HG02973 (cell line): ENCODE data around the gene TBC1D10B.
"Not testable (repeated sequence)": the region's sequence is repeated elsewhere in the genome, so short reads cannot be mapped to it uniquely, and the experiment has no call there.

Source experiments
- ATAC-seq: cut with Tn5 transposase; IDR thresholded peaks from one replicate; pipeline ENCODE4 v1.9.1; 2021; ENCODE audit warnings: moderate library complexity; ENCODE audit not compliant: unreplicated experiment

TBC1D10B gene

GRCh38 chr16:30356401-30357084, 13.8 kb downstream of the TBC1D10B start:
- ATAC-seq: no peak

- no peak for ATAC-seq
These were observed 14.4 kb downstream of the TBC1D10B start for GRCh38 chr16:30355954-30356308.

DNA sequence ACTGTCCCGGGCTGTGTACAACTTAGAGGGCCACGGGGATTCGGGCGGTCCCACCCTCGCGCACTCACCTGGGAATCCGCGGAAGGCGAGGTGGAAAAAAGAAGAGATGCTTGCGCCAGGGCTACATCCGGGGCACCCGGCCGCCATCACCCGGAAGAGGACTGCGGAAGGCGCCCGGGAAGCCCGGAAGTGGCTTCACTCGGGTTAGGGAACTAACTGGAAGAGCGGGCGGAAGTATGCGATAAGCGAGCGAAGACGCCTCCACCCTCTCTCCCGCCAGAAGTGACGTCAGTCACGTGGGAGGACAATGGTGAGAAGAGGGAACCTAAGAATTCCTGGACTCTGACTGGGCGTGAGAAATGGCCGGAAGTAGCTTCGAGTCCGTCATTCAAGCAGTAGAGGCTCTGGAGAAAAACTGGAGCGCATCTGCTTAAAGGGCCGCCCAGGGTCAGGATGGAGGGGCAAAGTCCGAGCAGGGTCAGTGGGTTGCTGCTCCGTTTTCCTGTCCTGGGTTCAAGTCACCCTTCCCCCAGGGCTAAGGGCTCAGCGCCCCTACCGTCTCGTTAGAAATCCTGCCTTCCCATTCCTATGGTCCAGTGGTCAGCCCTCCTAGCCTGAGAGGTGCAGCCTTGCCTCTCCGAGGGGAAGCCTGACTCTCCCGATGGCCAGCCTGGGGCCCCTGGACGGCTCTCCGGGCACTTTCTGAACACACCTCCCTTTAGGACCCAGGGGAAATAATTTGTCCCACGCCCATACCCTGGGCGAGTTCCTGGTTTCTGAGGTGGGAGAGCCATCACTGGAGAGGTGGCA, 14.9 kb downstream of the TBC1D10B start, which contains the start of gene CD2BP2:
TSS of gene CD2BP2 (minus strand) at position 165 of the 810 bp plus-strand sequence. CDS start 627 bp downstream, outside the sequence.
- peak; percentile 46 for ATAC-seq

- peak; percentile 7 for ATAC-seq
These were observed 15.7 kb downstream of the TBC1D10B start for GRCh38 chr16:30354423-30355143.

- no peak for ATAC-seq
These were observed 16.7 kb downstream of the TBC1D10B start for GRCh38 chr16:30353438-30354129.

DNA sequence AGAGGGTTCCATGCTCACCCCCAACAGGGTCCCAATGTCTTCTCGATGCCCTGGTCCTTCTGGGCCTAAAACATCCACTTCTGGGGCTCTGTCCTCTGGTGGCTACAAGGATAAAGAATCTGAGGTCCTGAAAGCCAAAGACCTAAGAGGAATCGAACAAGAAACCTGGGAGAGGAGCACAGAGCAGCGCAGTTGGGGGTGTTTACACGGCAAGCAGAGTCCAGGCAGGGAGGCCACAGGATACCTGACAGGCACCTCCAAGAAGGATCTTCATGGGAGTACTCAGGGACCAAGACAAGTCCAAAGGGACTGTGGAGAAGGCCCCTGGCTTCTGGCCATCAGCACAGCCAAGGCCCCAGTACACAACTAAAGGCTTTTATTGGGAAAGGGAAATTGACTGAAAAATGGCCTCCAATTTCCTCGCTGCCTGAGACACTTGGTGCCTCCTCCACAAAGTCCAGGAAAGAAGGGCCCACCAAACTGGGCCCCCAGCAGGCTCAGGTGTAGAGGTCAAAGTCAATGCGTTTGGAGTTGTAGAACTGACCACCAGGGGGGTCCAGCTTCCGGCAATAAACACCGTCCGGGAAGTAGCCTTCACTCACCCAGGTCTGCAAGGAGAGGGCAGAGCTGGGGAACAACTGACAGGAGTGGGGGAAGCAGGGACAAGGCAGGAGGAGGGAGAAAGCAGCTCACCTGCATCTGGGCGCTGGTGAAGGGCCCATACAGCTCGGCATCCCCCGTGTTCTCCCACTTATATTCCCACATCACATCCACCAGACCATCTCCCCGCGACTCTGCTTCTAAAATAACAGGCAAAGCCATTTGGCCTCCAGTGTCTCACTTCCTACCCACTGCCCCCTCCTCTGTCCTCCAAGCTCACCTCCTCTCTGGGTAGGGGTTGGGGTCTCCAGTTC, 17.5 kb downstream of the TBC1D10B start:
- no peak for ATAC-seq

- no peak for ATAC-seq
These were observed 18.5 kb downstream of the TBC1D10B start for GRCh38 chr16:30351586-30352419.

DNA sequence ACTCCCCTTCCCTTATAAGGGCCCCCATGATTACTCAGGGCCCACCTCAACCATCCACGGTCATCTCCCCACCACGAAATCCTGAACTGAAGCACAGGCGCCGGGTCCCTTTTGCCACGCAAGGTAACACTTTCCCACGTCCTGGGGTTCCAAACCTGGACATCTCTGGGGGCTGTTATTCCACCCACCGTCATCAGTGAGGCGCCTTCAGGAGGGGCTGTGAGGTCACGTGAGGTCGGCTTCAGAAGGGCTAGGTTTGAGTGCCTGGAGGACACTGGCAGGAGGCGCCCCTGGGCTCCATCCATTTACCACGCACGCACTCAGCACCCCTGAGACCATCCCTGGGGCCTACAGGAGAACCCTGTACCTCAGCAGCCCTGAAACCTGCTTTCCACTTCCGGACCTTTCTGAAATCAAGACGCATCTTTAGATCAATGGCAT, 19.3 kb downstream of the TBC1D10B start:
- no peak for ATAC-seq

- no peak for ATAC-seq
These were observed 20.0 kb downstream of the TBC1D10B start for GRCh38 chr16:30350134-30350871.

DNA sequence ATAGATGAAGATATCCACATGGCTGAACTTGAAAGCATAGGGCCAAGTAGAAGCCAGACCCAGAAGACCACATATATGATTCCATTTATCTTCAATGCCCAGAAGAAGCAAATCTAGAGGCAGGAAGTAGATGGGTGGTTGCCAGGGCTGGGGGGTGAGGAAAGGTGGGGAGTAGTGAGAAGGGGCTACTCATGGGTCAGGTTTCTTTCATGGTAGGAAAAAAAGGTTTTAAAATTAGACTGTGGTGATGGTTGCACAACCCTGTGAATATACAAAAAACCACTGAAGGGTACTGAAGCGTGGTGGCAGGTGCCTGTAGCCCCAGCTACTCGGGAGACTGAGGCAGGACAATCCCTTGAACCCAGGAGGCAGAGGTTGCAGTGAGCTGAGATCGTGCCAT, 20.6 kb downstream of the TBC1D10B start:
- no peak for ATAC-seq

- ATAC-seq: no peak
These were observed 21.4 kb downstream of the TBC1D10B start for GRCh38 chr16:30348929-30349328.

DNA sequence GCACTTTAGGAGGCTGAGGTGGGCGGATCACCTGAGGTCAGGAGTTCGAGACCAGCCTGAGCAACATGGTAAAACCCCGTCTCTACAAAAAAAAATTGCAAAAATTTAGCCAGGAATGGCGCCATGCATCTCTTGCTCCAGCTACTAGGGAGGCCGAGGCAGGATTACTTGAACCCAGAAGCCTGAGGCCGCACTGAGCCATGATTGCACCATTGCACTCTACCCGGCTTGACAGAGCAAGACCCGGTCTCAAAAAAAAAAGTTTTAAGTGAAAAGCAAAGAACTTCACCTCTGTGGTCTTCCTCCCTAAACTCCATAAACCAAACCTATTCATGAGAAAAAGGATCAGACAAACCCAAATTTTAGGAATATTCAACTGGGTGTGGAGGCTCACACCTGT, 22.2 kb downstream of the TBC1D10B start:
- no peak for ATAC-seq

DNA sequence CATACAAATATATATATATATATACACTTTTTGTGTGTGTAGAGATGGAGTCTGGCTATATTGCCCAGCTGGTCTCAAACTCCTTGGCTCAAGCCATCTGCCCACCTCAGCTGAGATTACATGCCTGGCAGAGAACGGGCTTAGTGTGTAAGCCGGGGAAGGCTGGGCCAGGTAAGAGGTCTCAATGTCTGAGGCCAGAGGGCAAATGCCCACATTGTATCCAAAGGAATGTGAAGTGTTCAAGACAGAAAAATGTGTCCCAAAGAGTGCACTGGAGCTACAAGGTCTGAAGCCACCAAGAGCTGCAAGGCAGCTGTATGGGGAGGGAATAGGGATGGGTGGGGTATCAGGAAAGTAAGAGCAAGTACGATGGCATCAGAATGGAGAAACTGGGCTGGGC, 24.0 kb downstream of the TBC1D10B start:
- no peak for ATAC-seq

- not testable (repeated sequence) for ATAC-seq
These were observed 26.8 kb downstream of the TBC1D10B start for GRCh38 chr16:30343491-30343820.

GRCh38 chr16:30342751-30343490, 27.4 kb downstream of the TBC1D10B start:
- ATAC-seq: no peak

GRCh38 chr16:30341971-30342370, 28.3 kb downstream of the TBC1D10B start:
- ATAC-seq: not testable (repeated sequence)

DNA sequence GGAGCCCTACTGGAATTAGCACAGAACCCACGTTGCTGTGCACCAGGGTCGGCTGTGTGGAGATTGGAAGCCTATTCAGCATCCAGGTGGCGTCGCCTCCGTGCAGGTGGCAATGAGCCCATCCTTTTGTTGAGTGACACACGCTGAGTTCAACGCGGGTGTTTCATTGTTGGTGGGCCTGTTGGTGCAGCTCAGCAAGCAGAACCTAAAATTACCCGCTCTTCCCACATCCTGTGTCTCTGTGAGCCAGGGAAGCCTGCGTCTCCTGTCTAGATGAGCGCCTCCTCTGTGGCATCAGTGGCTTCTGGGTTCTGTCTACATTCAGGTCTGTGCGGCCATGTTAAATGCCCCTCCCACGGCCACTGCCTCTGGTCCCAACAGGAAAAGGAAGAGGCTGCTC, 29.7 kb downstream of the TBC1D10B start:
- ATAC-seq: no peak

- ATAC-seq: not testable (repeated sequence)
These were observed 31.6 kb downstream of the TBC1D10B start for GRCh38 chr16:30338715-30339114.
